Ishikawa (cell line): ENCODE measurements around the gene GATAD1.

Experiments
- CEBPB ChIP-seq: IDR thresholded peaks from 2 replicates; pipeline ENCODE4 v1.6.1; 2012
- MAX ChIP-seq: IDR thresholded peaks from 2 replicates; pipeline ENCODE4 v1.6.1; 2012
- TCF12 ChIP-seq: IDR thresholded peaks from 2 replicates; pipeline ENCODE4 v1.6.1; 2012; ENCODE audit warnings: low read depth
- YY1 ChIP-seq: IDR thresholded peaks from 2 replicates; pipeline ENCODE4 v1.6.1; 2012; ENCODE audit warnings: low read depth

GRCh38 chr7:92489634-92490033, 42.4 kb downstream of the GATAD1 start:
- TF ChIP-seq CEBPB (no peak), TCF12 (no peak), MAX (no peak), YY1 (no peak)
